Ramos (cell line): ENCODE measurements around the gene BANF2.
"Not testable (repeated sequence)": the region's sequence is repeated elsewhere in the genome, so short reads cannot be mapped to it uniquely, and the experiment has no call there.

Experiments used
- in situ Hi-C: fragments of 300-500 bp; cut with MboI; formaldehyde crosslinking; loops from one replicate; pipeline ENCODE4 v1.14.3; 2022; ENCODE audit warnings: low sequenced_read_pairs; ENCODE audit not compliant: unreplicated experiment

Gene BANF2

DNA sequence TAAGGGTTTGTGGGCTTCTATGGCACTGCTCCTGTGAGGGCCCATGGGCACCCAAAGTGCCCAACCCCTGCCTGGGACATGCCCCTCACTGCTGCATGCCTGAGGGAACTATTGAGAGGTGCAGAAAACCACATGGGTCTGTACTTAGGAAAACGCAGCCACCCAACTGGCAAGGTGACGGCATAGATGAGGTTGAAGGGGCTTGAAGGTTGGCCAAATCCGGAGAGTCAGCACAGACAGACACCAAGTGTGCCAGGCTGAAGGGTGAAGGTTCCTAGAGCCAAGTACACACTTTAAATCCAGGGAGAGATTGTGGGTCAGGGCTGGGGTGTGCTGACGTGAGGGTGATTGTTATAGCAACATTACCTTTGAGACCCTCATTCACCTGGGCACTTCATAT, 6.2 kb downstream of the BANF2 start:
- in situ Hi-C loops = no loop called here

GRCh38 chr20:17706632-17707031, 6.9 kb downstream of the BANF2 start:
- in situ Hi-C loops = no loop called here

GRCh38 chr20:17707951-17708350, 8.2 kb downstream of the BANF2 start:
- in situ Hi-C loops = not testable (repeated sequence)

DNA sequence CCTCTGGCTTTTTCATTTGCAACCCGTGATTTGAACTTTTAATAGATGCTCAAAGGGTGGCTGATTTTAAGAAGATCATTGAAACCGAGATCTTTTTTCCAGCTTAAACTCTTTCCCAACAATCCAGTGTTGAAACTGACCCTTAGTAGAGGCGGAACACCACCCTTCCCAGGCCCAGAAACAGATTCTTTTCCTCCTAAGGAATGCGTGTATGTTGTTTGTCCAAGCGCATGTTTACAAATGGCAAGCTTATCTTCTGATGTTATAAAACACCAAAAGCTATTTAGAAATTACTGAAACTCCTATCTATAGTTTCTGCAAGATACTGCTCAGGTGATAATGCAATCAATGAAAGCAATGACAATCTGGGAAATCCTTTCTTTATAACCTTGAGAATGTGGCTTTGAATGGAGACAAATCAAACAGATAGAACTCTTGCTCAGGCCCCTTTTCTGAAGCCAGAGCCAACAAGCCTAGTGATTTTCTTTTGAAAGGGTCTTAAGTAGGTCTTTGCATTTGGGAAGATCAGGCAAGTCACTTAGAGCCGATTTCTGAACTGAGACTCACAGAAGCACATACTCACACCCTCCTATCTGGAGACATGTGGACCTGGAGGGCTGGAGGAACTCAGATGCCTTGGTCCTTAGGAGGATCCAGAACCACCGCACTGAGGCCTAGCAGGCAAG, 9.1 kb downstream of the BANF2 start:
- in situ Hi-C loops = no loop called here

- in situ Hi-C loops = no loop called here
These were observed 9.9 kb downstream of the BANF2 start for GRCh38 chr20:17709361-17710293.

DNA sequence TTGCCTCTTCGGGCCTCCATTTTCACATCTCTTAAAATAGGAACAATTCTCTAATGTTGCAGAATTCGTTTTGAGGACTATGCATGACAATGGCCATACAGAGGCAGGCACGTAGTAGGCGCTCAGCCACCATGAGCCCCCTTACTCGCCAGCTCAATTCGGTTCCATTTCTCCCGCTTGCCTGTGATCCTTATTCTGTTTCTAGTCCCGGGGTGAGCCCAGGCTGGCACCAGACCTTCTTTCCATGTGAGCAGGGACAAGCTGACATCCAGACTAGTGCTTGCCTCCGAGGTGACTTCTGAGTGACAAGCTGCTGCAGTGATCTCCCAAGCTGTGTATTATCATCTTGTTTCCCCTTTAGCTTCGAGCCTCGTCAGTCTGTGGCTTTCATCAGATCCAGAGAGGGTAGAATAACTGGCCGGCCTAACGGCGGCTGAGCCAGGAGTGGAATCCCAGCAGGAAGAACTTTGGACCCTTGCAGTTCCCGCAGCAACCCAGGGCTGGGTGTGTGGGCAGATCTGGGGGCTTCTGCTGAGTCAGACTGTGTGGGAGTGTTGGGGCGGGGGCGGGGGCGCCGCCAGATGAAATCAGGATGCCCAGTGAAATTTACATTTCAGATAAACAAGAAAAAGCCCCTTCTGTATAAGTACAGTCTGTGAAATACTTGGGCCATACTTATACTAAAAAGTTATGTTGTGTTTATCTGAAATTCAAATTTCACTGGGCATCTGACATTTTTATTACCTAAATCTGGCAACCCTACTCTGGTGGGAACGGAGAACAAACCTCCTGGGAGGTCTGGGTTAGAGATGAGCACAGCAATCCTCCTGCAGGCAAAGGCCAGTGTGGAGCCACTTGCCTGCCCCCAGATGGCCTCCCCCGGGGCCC, 10.9 kb downstream of the BANF2 start:
- in situ Hi-C loops = no loop called here

DNA sequence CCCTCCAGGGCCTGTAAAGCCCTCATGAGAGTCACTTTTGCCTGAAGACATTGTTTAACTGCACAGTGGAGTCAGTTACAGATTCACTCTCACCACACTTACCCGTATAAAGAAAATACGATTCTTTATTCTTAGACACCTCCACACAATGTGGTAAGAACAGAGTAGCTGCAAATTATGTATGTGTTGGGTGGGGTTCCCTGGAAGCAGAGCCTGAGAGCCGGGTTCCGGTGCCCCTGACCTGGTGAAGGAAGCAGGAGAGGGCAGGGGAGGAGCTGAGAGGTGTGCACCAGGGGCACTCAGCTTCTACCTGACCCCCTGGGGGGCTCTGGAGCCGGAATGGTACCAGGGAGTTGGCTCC, 11.5 kb downstream of the BANF2 start:
- in situ Hi-C loops = no loop called here

DNA sequence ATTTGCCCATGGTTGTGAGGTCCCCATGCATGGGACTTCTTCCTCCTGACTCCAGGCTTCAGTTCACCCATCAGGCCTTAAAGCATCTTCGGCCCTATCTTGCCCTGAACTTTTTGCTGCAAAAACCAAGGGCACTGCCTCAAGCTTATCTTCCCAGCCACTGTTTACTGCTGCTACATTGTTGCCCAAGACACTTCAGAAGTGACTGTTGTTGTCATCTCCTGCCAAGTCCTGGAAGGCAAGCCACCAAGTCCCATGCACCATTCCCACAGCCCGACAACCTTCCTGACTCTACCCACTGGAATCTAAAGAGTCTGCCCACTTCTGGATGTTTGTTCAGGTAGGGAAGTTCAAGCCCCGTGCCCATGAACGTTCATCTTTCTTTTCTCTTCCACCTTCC, 12.4 kb downstream of the BANF2 start:
- in situ Hi-C loops = no loop called here

DNA sequence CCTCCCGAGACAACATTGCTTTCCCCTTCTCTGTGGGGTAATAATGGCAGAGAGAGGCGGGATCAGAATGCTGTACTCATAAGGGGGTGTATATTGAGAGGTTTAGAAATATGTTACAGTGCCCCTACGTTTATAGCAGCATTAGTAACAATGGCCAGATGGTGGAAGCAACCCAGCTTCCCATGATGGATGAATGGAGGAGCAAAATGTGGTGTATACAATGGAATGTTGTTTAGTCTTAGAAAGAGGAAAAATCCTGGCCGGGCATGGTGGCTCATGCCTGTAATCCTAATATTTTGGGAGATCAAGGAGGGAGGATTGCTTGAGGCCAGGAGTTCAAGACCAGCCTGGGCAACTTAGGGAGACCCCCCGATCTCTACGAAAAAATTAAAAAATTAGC, 12.9 kb downstream of the BANF2 start:
- in situ Hi-C loops = no loop called here

DNA sequence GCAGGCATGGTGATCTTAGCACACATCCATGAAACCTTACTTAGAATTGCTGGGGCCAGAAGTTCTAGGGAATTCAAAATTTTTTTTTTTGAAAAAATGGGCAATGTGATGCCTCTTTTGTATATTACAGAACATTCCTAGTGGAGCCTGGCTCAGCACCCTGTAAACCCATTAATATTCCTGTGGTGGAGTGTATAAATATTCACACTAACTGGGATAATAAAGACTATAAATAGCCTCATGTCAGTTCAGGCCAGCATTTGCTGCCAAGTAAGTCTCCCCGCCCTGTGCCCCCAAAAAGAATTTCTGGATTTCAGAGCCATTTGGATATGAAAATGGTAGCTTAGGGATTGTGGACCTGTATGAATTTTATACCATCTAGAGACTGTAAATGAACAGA, 14.8 kb downstream of the BANF2 start:
- in situ Hi-C loops = no loop called here

DNA sequence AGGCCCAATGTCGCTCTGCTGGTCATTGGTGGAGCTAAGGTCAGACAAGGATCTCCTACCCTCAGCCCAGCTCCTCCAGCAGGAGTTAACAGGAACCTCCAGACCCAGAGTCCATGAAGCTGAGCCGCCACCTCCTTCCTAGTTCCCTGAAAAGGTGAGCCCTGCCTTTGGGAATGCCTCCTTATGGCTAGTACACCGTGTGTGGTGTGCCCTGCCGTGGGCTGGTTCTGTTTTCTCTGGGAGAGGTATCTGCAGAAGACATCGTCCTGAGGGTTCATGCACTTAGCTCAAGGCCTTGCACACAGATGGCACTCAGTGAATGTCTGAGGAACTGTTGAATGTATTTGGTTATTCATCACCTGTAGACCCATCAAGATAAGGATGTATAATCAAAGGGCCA, 15.3 kb downstream of the BANF2 start:
- in situ Hi-C loops = no loop called here

GRCh38 chr20:17716331-17716730, 16.6 kb downstream of the BANF2 start:
- in situ Hi-C loops = no loop called here

DNA sequence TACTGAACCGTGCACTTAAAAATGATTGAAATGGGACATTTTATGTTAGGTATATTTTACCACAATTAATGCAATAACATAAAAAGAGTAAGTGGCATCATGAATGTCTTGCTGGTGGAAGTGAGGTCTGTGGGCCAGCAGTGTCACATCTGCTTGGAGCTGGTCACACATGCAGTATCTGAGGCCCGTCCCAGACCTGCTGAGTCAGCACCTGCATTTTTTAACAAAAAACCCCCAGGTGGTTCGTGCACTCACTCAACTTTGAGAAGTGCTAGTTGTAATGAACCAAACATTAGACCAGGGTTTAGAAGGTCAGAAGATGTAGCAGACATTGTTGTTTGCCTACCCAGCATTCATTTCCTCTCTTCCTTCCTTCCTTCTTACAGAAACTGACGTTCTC, 21.0 kb downstream of the BANF2 start:
- in situ Hi-C loops = no loop called here

DNA sequence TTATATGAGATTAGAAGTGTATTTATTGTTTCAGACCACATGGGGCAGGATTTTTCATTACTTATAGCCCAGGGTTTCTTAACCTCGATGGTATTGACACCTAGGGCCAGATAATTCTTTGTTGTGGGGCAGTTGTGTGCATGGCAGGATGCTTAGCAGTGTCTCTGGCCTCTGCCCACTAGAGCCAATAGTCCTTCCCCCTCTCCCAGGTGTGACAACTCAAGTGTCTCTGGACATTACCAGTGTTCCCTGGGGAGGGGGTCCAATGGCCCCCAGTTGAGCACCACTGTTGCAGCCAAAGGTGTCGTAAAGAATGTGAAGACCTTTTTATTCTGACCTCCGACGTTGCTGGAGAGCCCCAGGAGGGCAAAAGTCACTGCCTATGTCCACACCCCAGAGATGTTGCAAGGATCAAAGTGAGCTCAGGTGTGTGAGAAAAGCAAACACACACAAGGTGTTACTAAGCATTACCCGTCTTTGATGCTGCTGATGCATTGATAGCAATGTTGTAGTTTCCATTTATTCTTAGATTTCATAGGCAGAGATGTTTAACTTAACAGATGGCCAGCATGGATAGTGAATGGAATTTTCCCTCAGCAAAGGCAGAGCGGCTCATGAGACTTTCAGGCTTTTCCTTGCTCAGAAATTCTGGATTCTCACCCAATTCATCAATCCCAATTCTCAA, 22.2 kb downstream of the BANF2 start:
- in situ Hi-C loops = no loop called here

GRCh38 chr20:17722493-17723300, 22.9 kb downstream of the BANF2 start:
- in situ Hi-C loops = no loop called here

DNA sequence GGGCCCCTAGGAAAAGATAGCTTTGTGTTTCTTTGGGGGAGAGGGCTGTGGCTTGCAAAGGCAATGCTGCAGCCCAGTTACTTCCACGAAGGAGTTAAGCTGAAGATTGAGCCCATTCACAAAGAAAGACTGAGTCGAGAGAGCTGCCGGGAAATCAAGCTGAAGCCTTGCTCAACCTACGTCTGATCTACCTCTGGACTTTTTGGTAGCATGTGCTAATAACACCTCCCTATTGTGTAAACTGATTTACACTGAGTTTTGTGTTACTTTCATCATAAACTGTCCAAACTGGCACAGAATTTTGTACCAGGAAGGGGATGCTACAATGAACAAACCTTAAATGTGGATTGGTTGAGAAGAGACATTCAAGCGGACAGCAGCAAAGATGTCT, 23.5 kb downstream of the BANF2 start:
- in situ Hi-C loops = no loop called here

DNA sequence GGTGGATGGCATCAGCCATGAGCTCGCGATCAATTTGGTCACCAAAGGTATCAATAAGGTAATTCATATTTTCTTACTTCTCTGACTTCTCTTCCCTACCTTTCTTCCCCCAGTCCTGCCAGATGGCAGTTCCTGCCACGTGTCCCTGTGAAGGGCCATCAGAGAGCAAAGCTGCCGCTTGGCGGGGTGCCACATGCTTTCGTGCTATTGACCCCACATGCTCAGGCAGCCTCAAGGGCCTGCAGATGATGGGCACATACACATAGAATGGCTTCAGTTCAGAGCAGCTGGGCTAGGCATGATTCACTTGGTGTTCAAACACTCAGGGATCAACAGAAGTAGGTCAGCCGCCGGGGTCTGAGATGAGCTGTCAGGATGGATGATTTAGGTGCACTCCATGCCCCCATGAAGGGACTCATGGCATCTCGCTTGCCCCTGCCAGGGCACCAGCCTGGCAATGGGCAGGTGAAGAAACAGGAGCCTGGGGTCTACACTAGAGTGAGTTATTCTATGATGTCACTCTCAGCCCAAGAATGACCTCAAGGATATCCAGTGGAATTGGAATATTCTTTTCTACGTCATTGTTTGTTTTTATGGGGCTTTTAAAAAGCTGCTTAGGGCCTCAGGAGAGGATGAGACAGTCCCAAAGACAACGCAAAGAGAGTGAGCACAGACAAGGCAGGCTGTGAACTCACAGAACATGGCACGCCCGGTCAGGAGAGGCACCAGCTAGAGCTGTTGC, 25.5 kb downstream of the BANF2 start:
- in situ Hi-C loops = no loop called here

DNA sequence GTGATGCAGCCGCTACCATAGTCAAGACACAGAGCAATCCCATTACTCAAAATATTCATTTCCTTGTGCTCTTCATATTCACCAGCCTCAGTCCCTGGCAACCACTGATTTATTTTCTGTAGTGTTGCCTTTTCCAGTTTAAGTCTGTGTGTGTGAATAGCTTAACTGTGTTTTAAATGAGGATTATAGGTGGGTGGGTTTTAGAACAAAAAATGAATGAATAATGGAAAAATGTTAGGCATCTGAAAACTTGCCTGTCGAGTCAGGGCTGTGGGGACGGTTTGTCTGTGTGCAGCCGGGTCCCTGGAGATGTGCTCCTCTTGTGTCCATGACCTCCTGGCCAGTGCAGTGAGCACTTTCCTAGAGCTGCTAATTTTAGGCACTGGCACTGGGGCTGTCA, 27.1 kb downstream of the BANF2 start:
- in situ Hi-C loops = no loop called here

DNA sequence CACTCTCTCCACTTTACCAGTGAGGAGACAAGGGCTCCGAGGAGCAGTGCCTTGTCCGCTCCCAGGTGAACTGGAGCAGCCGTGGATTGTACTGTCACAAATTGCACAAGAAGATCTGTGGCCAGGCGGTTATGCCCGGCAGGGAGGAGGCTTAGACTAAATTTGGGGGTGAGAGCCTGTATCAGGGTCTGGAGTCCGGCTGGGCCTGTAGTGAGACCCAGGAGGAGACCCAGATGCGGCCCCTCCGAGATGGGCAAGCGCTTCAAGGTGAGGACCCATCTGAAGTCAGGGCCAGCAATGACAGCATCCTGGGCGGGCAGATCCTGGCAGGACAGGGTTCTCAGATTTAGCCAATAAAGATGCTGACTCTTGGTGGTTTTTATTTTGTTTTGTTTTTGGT, 27.6 kb downstream of the BANF2 start:
- in situ Hi-C loops = no loop called here
